PC-3 (cell line): ENCODE results near the gene ASXL1. TPM values are rescaled to one million over a fixed set of nuclear protein-coding genes. Genes with fewer than 3 reads are reported as not detected.

ENCODE experiments used
- ATAC-seq: fragments of 200-7000 bp; cut with Tn5 transposase; 2 replicates; pipeline ENCODE4 v1.9.1; 2020; ENCODE audit warnings: mild to moderate bottlenecking, moderate library complexity
- BruUV-seq: library from RNA; stranded (reverse); fragments of 400-500 nt; replicated peaks from 2 replicates; lab custom pipeline; 2021; lab: Mats Ljungman, UMichigan
- CTCF ChIA-PET: fragments of 300-600 bp; sonication (Branson Sonifier 250); formaldehyde crosslinking; loops from one replicate; lab custom pipeline; 2022; ENCODE audit warnings: antibody characterized with exemption; lab: Charles Lee
- POLR2A ChIA-PET: fragments of 300-600 bp; sonication (Branson Sonifier 250); formaldehyde crosslinking; loops from one replicate; lab custom pipeline; 2022; ENCODE audit warnings: antibody characterized with exemption; ENCODE audit not compliant: unreplicated experiment; lab: Charles Lee
- DNase-seq: peaks from one replicate; pipeline ENCODE4 v3.0.0-alpha.2; 2015
- H2AFZ ChIP-seq: fragments of 300-600 bp; sonication (generic); 2 replicates; pipeline ENCODE4 v1.6.0; 2016; ENCODE audit warnings: antibody characterized with exemption, low read length
- H3F3A ChIP-seq: fragments of 300-600 bp; sonication (generic); one replicate; pipeline ENCODE4 v1.6.0; 2017; ENCODE audit warnings: antibody characterized with exemption, low read length, control low read depth, mild to moderate bottlenecking; ENCODE audit not compliant: unreplicated experiment
- H3K27ac ChIP-seq: fragments of 300-600 bp; sonication (generic); 2 replicates; pipeline ENCODE4 v1.5.1; 2016; ENCODE audit warnings: mild to moderate bottlenecking, low read length
- H3K27me3 ChIP-seq: fragments of 300-600 bp; sonication (generic); 2 replicates; pipeline ENCODE4 v1.6.1; 2016; ENCODE audit warnings: low read length, mixed read lengths
- H3K36me3 ChIP-seq: fragments of 300-600 bp; sonication (generic); 2 replicates; pipeline ENCODE4 v1.6.1; 2016; ENCODE audit warnings: low read depth, mixed run types, low read length, mixed read lengths
- H3K4me1 ChIP-seq: fragments of 300-600 bp; sonication (generic); 2 replicates; pipeline ENCODE4 v1.5.1; 2016; ENCODE audit warnings: low read length; ENCODE audit not compliant: insufficient read depth
- H3K4me2 ChIP-seq: fragments of 300-600 bp; sonication (generic); 2 replicates; pipeline ENCODE4 v1.6.0; 2016; ENCODE audit warnings: low read length
- H3K4me3 ChIP-seq: fragments of 300-600 bp; sonication (generic); 2 replicates; pipeline ENCODE4 v1.5.1; 2016; ENCODE audit warnings: mild to moderate bottlenecking, low read length, mixed read lengths
- H3K79me2 ChIP-seq: fragments of 300-600 bp; sonication (generic); 2 replicates; pipeline ENCODE4 v1.6.1; 2017; ENCODE audit warnings: low read length, mixed read lengths
- H3K9ac ChIP-seq: fragments of 300-600 bp; sonication (generic); 2 replicates; pipeline ENCODE4 v1.6.0; 2016; ENCODE audit warnings: mild to moderate bottlenecking, low read length
- H3K9me2 ChIP-seq: fragments of 300-600 bp; sonication (generic); replicated peaks from 2 replicates; pipeline ENCODE4 v1.6.1; 2016; ENCODE audit warnings: mixed run types, low read length, mixed read lengths
- H3K9me3 ChIP-seq: fragments of 300-600 bp; sonication (generic); 2 replicates; pipeline ENCODE4 v1.6.1; 2016; ENCODE audit warnings: low read length, mixed read lengths
- H4K20me1 ChIP-seq: fragments of 300-600 bp; sonication (generic); 2 replicates; pipeline ENCODE4 v1.6.1; 2016; ENCODE audit warnings: low read length, mixed read lengths
- EZH2 ChIP-seq: fragments of 300-600 bp; sonication (generic); IDR thresholded peaks from one replicate; pipeline ENCODE4 v1.6.1; 2017; ENCODE audit warnings: antibody characterized with exemption, mild to moderate bottlenecking, low read length; ENCODE audit not compliant: unreplicated experiment
- EZH2phosphoT487 ChIP-seq: fragments of 300-600 bp; sonication (generic); IDR thresholded peaks from 2 replicates; pipeline ENCODE4 v1.6.1; 2018; ENCODE audit warnings: mild to moderate bottlenecking, antibody characterized with exemption, low read length, borderline replicate concordance
- intact Hi-C: fragments of 100-400 bp; cut with micrococcal nuclease; formaldehyde crosslinking; loops from 2 replicates; pipeline ENCODE4 v1.9.0; 2023
- total RNA-seq: library from RNA; depleted of rRNA; stranded (reverse); fragments of >200 nt; gene quantifications from 2 replicates; pipeline ENCODE4 v1.2.3, GENCODE V29; 2014
- TF ChIP-seq, protein P1 (sequence below): fragments of 300-600 bp; sonication (generic); conservative IDR thresholded peaks from 2 replicates; pipeline ENCODE4 v1.5.1; 2017; ENCODE audit warnings: antibody characterized with exemption, low read depth, mild to moderate bottlenecking, low read length

Gene ASXL1
- total RNA-seq, 1 experiment from 2014 or later: 42.8 TPM

DNA sequence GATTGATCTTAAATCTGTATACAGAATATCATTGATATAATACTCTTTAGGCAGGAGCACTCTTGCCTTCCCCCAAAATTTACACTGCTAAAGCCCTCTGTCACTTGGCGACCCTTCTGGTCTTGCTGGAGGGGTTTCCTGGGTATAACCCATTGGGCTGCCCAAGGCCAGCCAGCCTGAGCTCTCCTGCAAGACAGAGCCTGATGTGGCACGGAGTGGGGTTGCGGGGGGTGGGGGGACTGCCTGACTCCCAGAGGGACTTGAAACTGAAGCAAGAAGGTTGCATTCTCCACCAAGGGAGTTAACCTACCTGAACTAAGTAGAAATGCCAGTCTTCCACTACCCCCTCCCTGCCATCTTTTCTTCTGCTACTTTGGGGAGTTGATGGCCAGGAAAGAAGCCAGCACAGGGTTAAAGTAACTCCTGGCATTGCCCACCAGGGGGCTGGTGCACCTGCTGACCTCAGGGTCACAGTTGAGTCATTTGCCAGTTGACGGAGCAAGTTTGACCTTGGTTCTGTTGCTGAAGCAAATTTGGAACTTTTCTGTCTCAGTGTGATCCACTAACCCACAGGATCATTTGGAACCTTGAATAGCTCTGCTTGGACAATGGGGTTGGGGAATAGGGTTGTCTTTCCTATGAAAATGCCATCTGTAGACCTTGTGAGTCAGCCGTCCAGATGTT lies 79.4 kb downstream of the ASXL1 start:
- Histone ChIP-seq H3K9me3 (no peaks in the 10 kb centered on the region), H3K4me3 (no peak overlapping the region), H3K9ac (no peak overlapping the region), H4K20me1 (no peaks in the 10 kb centered on the region), H3K4me1 (no peaks in the 10 kb centered on the region), H3F3A (no peaks in the 10 kb centered on the region), H2AFZ (no peak overlapping the region), H3K36me3 (peaks cover 62% of the 10 kb centered on the region), H3K4me2 (no peak overlapping the region), H3K27me3 (no peaks in the 10 kb centered on the region), H3K27ac (no peak overlapping the region), H3K79me2 (no peaks in the 10 kb centered on the region), H3K9me2 (no peaks in the 10 kb centered on the region)
- no TSS peak for BruUV-seq
- intact Hi-C loops: no loop called here
- peak; percentile 23 for DNase-seq
- CTCF ChIA-PET: no interaction called here
- TF ChIP-seq, protein P1, sequence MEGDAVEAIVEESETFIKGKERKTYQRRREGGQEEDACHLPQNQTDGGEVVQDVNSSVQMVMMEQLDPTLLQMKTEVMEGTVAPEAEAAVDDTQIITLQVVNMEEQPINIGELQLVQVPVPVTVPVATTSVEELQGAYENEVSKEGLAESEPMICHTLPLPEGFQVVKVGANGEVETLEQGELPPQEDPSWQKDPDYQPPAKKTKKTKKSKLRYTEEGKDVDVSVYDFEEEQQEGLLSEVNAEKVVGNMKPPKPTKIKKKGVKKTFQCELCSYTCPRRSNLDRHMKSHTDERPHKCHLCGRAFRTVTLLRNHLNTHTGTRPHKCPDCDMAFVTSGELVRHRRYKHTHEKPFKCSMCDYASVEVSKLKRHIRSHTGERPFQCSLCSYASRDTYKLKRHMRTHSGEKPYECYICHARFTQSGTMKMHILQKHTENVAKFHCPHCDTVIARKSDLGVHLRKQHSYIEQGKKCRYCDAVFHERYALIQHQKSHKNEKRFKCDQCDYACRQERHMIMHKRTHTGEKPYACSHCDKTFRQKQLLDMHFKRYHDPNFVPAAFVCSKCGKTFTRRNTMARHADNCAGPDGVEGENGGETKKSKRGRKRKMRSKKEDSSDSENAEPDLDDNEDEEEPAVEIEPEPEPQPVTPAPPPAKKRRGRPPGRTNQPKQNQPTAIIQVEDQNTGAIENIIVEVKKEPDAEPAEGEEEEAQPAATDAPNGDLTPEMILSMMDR: peak; percentile 45
- no peak for TF ChIP-seq EZH2phosphoT487
- POLR2A ChIA-PET: no interaction called here
- ATAC-seq: no peak

DNA sequence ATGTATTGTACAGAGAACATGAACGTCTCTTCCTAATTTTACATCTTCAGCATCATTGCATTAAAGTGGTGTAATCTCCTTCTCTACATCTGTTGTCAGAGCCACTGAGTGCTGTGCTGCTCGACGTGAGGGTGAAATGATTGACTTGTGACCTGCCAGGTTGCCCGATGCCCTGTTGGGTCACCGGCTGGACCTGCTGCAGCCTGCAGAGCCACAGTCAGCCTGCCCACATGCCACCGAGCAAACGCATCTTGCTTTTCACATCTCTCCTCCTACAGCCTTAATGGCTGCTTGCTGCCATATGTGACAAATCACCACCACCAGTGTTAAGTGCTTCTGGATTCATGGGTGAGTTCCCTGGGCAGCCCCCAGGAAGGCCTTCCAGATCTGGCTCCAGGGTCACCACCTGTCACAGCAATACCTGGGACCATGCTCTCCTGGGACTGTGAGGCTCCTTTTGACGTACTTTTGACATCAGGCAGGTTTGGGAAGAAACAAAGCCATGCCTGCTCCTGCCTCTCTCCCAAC lies 80.3 kb downstream of the ASXL1 start:
- intact Hi-C loops: no loop called here
- CTCF ChIA-PET: no interaction called here

More for the DNA sequence above, 80.3 kb downstream of the ASXL1 start:
- Histone ChIP-seq H3K4me2 (no peak overlapping the region), H2AFZ (no peak overlapping the region), H3K9me3 (no peaks in the 10 kb centered on the region), H3K27ac (no peak overlapping the region), H3K4me1 (no peaks in the 10 kb centered on the region), H3K9ac (no peak overlapping the region), H3K27me3 (no peaks in the 10 kb centered on the region), H3F3A (no peaks in the 10 kb centered on the region), H3K9me2 (no peaks in the 10 kb centered on the region), H3K36me3 (peaks cover 53% of the 10 kb centered on the region), H4K20me1 (no peaks in the 10 kb centered on the region), H3K79me2 (no peaks in the 10 kb centered on the region), H3K4me3 (no peak overlapping the region)
- POLR2A ChIA-PET: no interaction called here
- no TSS peak for BruUV-seq
- ATAC-seq (no peak), DNase-seq (no peak)
- TF ChIP-seq EZH2phosphoT487 (no peak), EZH2 (no peak)
- TF ChIP-seq, protein P1: no peak
